Transverse colon (tissue), 4 donors: ENCODE results near the gene ITPRIPL1. TPM values are rescaled to one million over a fixed set of nuclear protein-coding genes. Genes with fewer than 3 reads are reported as not detected.

Experiments
- DNase-seq: peaks from one replicate; pipeline ENCODE4 v3.0.0-alpha.2; 2019
- H3K27ac ChIP-seq, 4 donors: fragments of 200-600 bp; sonication (generic); 2 replicates each; pipeline ENCODE4 v1.5.1; 2016 to 2018; ENCODE audit warnings: inconsistent platforms in 4 of 4
- H3K27me3 ChIP-seq: fragments of 200-600 bp; sonication (generic); 2 replicates; pipeline ENCODE4 v1.5.1; 2017; ENCODE audit warnings: inconsistent platforms
- H3K36me3 ChIP-seq, 4 donors: fragments of 200-600 bp; sonication (generic); 2 replicates each; pipeline ENCODE4 v1.5.1; 2017 to 2019; ENCODE audit warnings: inconsistent platforms in 4 of 4
- H3K4me1 ChIP-seq, 4 donors: fragments of 200-600 bp; sonication (generic); 2 replicates each; pipeline ENCODE4 v1.5.1; 2017 to 2020; ENCODE audit warnings: inconsistent platforms in 4 of 4
- H3K4me3 ChIP-seq, 4 donors: fragments of 200-600 bp; sonication (generic); 1 replicate in 1 of 4; 2 replicates in 3 of 4; pipeline versions ENCODE4 v1.5.1 to v1.6.1; 2017 to 2019; ENCODE audit warnings: inconsistent platforms in 4 of 4
- H3K9me3 ChIP-seq, 2 donors: fragments of 200-600 bp; sonication (generic); 2 replicates each; pipeline ENCODE4 v1.5.1; 2017 to 2019; ENCODE audit warnings: inconsistent platforms in 2 of 2
- CTCF ChIP-seq, 5 experiments: fragments of 200-600 bp in 3 of 5; fragments of 450-650 bp in 2 of 5; sonication (generic) in 3 of 5; IDR thresholded peaks; 1 replicate in 2 of 5; 2 replicates in 3 of 5; pipeline ENCODE4 v1.5.1; 2016 to 2017; ENCODE audit warnings: antibody characterized with exemption in 5 of 5, inconsistent platforms in 3 of 5, mild to moderate bottlenecking in 2 of 5, moderate library complexity in 1 of 5
- EP300 ChIP-seq: sonication (generic); formaldehyde crosslinking; IDR thresholded peaks from one replicate; pipeline ENCODE4 v1.6.1; 2017; ENCODE audit warnings: antibody characterized with exemption, low read depth
- POLR2A ChIP-seq: fragments of 450-650 bp; IDR thresholded peaks from one replicate; pipeline ENCODE4 v1.6.1; 2016; ENCODE audit warnings: antibody characterized with exemption, mild to moderate bottlenecking, moderate library complexity
- POLR2AphosphoS5 ChIP-seq, 3 donors: sonication (generic); formaldehyde crosslinking; IDR thresholded peaks; one replicate each; pipeline ENCODE4 v1.6.1; 2016; ENCODE audit warnings: antibody characterized with exemption in 3 of 3
- WGBS, 2 donors: methylation state at CpG; one replicate each; pipeline ENCODE4 v1.1.5; 2018; ENCODE audit warnings: low coverage in 1 of 2; 5-methylcytosine and 5-hydroxymethylcytosine counted together
- in situ Hi-C, 4 donors: fragments of 200-750 bp; cut with MboI; loops; one replicate each; pipeline versions ENCODE4 v1.15.0 to v1.15.1; 2017; ENCODE audit warnings: low sequenced_read_pairs in 3 of 4, low pct_ligation_motif_present in 1 of 4, low pct_unique_long_range_greater_than_20kb in 1 of 4
- intact Hi-C: fragments of 100-400 bp; cut with DNase I; formaldehyde crosslinking; loops from one replicate; pipeline ENCODE4 v1.15.1; 2023; ENCODE audit warnings: low total_unique reads
- total RNA-seq, 4 donors: library from RNA; depleted of rRNA; stranded (reverse); fragments of >200 nt; gene quantifications; one replicate each; pipeline ENCODE4 v1.1.0, GENCODE V29; 2016

The ITPRIPL1 gene
- total RNA-seq, 4 donors from 2014 or later: 0.41 to 2.6 (median 0.95) TPM; not detected in 1

- no peak overlapping the region for H3K27ac ChIP-seq
- in situ Hi-C loops: no loop called here
Measured at GRCh38 chr2:96342085-96342484, 17.0 kb downstream of the ITPRIPL1 start.

GRCh38 chr2:96344011-96344410, 18.9 kb downstream of the ITPRIPL1 start:
- DNase-seq: peak; percentile 39
- peak overlapping the region; percentile 23 to 54 (median 38) for H3K27ac ChIP-seq
- no peaks in the 10 kb centered on the region for H3K27me3 ChIP-seq
- no peaks in the 10 kb centered on the region for H3K36me3 ChIP-seq
- H3K4me3 ChIP-seq: no peak overlapping the region
- in situ Hi-C loops: no loop called here
- 62 to 82% methylated on average over 4 to 5 of the region's 5 CpGs for WGBS, 2 donors
- peak; percentile 12 for TF ChIP-seq POLR2A
- no peak for TF ChIP-seq CTCF (IDR thresholded peaks at IDR 0.05)
- TF ChIP-seq POLR2AphosphoS5 (IDR thresholded peaks at IDR 0.05): peak in 2 of 3 donors; percentile 30 to 35
- intact Hi-C loops: no loop called here
- no peaks in the 10 kb centered on the region for H3K4me1 ChIP-seq
- no peaks in the 10 kb centered on the region for H3K9me3 ChIP-seq

More at GRCh38 chr2:96342085-96342484, 17.0 kb downstream of the ITPRIPL1 start:
- TF ChIP-seq POLR2AphosphoS5 (IDR thresholded peaks at IDR 0.05) (no peak), EP300 (no peak), CTCF (IDR thresholded peaks at IDR 0.05) (no peak), POLR2A (no peak)
- H3K4me3 ChIP-seq: no peak overlapping the region
- no peak for DNase-seq
- intact Hi-C loops: no loop called here
- no peaks in the 10 kb centered on the region for H3K27me3 ChIP-seq
- no peaks in the 10 kb centered on the region for H3K9me3 ChIP-seq
- H3K36me3 ChIP-seq: no peaks in the 10 kb centered on the region
- H3K4me1 ChIP-seq: no peaks in the 10 kb centered on the region
- 58 to 73% methylated on average over 5 to 6 of the region's 6 CpGs for WGBS, 2 donors

GRCh38 chr2:96345438-96345837, 20.3 kb downstream of the ITPRIPL1 start:
- 92% methylated on average over 1 to 4 of the region's 4 CpGs for WGBS, 2 donors
- no peak overlapping the region for H3K27ac ChIP-seq

GRCh38 chr2:96345868-96346462, 20.8 kb downstream of the ITPRIPL1 start:
- intact Hi-C loops: no loop called here
- in situ Hi-C loops: no loop called here

More at GRCh38 chr2:96345438-96345837, 20.3 kb downstream of the ITPRIPL1 start:
- no peak for DNase-seq
- H3K9me3 ChIP-seq: no peaks in the 10 kb centered on the region
- no peak for TF ChIP-seq CTCF (IDR thresholded peaks at IDR 0.05)
- TF ChIP-seq POLR2AphosphoS5 (IDR thresholded peaks at IDR 0.05): no peak
- no peak for TF ChIP-seq POLR2A
- no peak for TF ChIP-seq EP300
- no peaks in the 10 kb centered on the region for H3K27me3 ChIP-seq
- H3K4me1 ChIP-seq: no peaks in the 10 kb centered on the region
- H3K4me3 ChIP-seq: no peak overlapping the region
- in situ Hi-C loops (no loop called here), intact Hi-C loops (no loop called here)
- H3K36me3 ChIP-seq: no peaks in the 10 kb centered on the region

More at GRCh38 chr2:96345868-96346462, 20.8 kb downstream of the ITPRIPL1 start:
- no peak overlapping the region for H3K27ac ChIP-seq
- no peak for DNase-seq
- no peak for TF ChIP-seq CTCF (IDR thresholded peaks at IDR 0.05)
- no peak overlapping the region for H3K4me3 ChIP-seq
- 93 to 94% methylated on average over 5 to 6 of the region's 6 CpGs for WGBS, 2 donors
- no peaks in the 10 kb centered on the region for H3K9me3 ChIP-seq
- no peaks in the 10 kb centered on the region for H3K4me1 ChIP-seq
- no peaks in the 10 kb centered on the region for H3K36me3 ChIP-seq
- H3K27me3 ChIP-seq: no peaks in the 10 kb centered on the region
